Right forelimb (tissue), 1 donor: Measurements from ENCODE around the gene CEACAM1.
"Not testable (repeated sequence)": the region's sequence is repeated elsewhere in the genome, so short reads cannot be mapped to it uniquely, and the experiment has no call there.

Experiments
- DNase-seq: peaks from one replicate; pipeline ENCODE4 v3.0.0-alpha.2; 2018

CEACAM1 gene

GRCh38 chr19:42547929-42548328 is 19.6 kb upstream of the CEACAM1 start:
- no peak for DNase-seq

GRCh38 chr19:42546831-42547500 is 18.7 kb upstream of the CEACAM1 start:
- no peak for DNase-seq

- DNase-seq: peak; percentile 2
Observed at GRCh38 chr19:42544146-42544545, 15.9 kb upstream of the CEACAM1 start.

GRCh38 chr19:42542791-42543190 is 14.5 kb upstream of the CEACAM1 start:
- no peak for DNase-seq

DNA sequence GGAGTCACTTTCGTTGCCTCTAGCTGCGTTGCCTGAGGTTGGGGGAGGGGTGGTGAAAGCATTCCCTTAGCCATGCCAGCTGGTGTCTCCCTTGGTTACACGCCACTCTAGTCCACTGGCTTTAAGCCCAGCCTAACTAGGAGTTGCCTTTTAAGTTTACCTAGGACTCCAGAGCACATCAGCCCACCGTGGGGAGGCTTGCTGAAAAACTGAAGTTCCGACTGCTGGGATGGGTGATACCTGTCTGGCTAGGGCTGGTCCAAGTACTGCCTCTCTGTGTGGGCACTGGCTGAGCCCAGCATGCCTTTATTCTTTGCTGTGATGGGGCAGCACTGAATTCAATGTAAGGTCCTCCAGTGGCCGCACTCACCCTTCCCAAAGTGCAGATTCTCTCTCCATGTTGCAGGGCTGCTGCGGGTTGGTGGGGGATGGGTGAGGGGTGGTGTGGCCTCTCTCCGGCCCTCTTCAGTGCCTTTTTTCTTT is 11.8 kb upstream of the CEACAM1 start:
- no peak for DNase-seq

DNA sequence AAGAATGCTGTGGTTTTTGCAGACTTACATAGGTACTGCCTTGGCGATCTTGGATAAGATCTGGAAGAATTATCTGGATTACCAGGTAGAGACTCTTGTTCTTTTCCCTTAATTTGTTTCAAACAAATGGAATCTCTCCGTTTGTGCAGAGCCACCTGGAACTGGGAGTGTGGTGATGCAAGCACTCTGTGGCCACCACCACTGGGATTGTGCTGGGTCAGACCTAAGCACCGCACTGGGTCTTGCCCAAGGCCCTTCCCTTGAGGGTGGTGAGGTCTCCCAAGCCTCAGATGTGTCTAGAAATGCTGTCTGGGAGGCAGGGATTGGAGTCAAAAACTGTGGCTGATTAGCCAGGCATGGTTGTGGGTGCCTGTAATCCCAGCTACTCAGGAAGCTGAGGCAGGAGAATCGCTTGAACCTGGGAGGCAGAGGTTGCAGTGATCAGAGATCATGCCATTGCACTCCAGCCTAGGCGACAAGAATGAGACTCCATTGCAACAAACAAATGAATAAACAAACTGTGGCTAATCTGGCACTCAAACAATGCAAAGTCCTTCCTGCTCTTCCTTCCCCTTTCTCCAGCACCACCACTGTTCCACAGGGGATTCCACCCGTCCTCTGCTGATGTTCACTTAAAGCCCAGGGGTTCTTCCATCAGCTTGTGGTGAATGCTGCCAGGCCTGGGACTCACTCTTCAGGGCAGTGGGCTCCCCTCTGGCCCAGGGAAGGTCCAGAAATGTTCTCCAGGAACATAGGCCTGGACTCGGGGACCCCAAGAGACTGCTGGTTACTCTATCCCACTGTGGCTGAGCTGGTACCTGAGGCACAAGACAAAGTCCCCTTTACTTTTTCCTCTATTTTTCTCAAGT is 10.8 kb upstream of the CEACAM1 start:
- no peak for DNase-seq

DNA sequence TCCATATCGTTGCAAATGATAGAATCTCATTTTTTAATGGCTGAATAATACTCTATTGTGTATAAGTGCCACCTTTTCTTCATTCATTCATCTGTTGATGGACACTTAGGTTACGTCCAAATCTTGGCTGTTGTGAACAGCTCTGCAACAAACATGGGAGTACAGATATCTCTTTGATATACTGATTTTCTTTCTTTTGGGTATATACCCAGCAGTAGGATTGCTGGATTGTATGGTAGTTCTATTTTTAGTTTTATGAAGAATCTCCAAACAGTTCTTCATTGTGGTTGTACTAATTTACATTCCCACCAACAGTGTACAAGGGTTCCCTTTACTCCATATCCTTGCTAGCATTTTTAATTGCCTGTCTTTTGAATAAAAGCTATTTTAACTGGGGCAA is 7.0 kb upstream of the CEACAM1 start:
- DNase-seq: not testable (repeated sequence)

DNA sequence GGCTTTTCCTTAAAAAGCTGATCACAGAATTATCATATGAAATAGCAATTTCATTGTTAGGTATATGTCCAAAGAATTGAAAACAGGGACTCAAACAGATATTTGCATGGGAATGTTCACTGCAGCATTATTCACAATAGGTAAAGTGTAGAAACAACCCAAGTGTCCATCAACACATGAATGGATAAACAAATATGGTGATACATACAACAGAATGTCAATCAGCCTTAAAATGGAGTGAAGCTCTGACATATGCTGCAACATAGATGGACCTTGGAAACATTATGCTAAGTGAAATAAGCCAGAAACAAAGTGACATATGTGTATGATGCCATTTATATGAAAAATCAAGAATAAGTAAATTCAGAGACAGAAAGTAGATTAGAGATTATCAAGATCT is 6.1 kb upstream of the CEACAM1 start:
- DNase-seq: no peak

GRCh38 chr19:42532891-42533290 is 4.6 kb upstream of the CEACAM1 start:
- no peak for DNase-seq

GRCh38 chr19:42531313-42531712 is 3.0 kb upstream of the CEACAM1 start:
- no peak for DNase-seq

GRCh38 chr19:42529248-42529764 is 1.0 kb upstream of the CEACAM1 start:
- DNase-seq: peak; percentile 73

GRCh38 chr19:42524943-42525342 is 3.3 kb downstream of the CEACAM1 start:
- no peak for DNase-seq

- no peak for DNase-seq
Observed at GRCh38 chr19:42524250-42524649, 4.0 kb downstream of the CEACAM1 start.

- DNase-seq: not testable (repeated sequence)
Observed at GRCh38 chr19:42522262-42522661, 6.0 kb downstream of the CEACAM1 start.

- no peak for DNase-seq
Observed at GRCh38 chr19:42521346-42522030, 6.8 kb downstream of the CEACAM1 start.

DNA sequence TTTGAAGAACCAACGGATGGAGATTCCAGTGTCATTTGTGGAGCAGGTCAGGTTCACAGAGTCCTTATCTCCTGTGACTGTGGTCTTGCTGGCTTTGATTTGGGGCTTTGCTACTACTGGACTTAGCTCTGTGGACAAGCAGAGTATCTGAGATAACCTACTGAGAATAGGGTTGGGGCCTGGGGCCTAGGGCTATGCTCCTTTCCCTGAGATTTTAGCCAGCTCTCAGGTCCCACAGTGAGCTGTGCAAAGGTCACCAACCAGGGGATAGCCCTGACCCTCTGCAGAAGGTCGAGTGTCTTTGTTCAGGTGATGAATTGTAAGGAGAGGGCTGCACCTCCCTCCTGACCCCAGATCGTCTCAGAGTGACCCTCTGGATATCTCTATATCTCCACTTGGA is 9.2 kb downstream of the CEACAM1 start:
- no peak for DNase-seq

DNA sequence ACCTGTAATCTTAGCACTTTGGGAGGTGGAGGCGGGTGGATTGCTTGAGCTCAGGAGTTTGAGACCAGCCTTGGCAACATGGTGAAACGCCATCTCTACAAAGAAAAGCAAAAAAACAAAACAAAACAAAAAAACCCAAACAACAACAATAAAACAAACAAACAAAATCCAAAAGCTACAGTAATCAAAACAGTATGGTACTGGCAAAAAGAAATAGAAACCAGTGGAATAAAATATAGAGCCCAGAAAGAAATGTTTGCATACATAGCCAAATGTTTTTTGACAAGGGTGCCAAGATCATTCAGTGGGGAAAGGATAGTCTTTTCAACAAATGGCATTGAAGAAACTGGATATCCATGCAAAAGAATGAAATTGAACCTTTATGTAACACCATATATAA is 11.5 kb downstream of the CEACAM1 start:
- DNase-seq: no peak

- DNase-seq: no peak
Observed at GRCh38 chr19:42515241-42515832, 12.9 kb downstream of the CEACAM1 start.

DNA sequence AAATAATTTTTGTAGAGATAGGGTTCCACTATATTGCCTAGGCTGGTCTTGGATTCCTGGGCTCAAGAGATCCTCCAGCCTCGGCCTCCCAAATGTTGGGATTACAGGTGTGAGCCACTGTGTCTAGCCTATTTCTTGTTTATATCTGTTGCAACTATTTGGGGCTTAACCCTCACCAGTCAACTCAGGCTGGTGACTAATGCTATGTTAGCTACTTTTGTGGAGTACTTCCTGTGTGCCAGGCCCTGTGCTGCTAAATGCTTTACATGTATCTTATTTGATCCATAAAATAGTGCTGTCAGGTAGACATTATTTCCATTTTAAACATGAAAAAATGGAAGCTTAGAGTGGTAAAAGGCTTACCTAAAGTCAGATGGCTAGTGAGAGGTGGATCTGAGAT is 13.8 kb downstream of the CEACAM1 start:
- no peak for DNase-seq

DNA sequence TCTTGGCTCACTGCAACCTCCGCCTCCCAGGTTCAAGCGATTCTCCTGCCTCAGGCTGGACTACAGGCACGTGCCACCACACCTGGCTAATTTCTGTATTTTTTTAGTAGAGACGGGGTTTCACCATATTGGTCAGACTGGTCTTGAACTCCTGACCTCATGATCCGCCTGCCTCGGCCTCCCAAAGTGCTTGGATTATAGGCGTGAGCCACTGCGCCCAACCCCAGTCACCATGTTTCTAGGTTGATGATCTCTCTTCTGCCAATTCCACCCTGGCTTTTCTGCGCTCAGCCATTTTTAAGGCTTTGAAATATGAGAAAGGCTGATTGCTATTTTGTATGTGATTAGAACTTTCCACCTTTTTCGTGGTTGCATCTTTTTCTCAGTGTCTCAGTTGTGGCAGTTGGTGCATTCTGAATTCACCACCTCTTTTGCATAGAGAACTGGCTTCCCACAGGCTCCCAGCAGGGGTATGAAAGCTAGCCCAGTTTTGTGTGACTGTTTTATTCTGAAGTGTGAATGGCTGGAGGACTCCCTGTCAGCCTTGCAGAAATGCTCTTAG is 15.5 kb downstream of the CEACAM1 start:
- DNase-seq: no peak

- DNase-seq: no peak
Observed at GRCh38 chr19:42512130-42512636, 16.1 kb downstream of the CEACAM1 start.

- DNase-seq: no peak
Observed at GRCh38 chr19:42511340-42511739, 16.9 kb downstream of the CEACAM1 start.
